NCI-H82 treated with DMSO at 0.1 percent for 48 hours (cell line): Measurements from ENCODE around the gene COPZ1.
"Not testable (repeated sequence)": the region's sequence is repeated elsewhere in the genome, so short reads cannot be mapped to it uniquely, and the experiment has no call there.

ENCODE experiments used
- DNase-seq: peaks from one replicate; lab custom pipeline; 2025; ENCODE audit not compliant: unreplicated experiment; lab: John Stamatoyannopoulos, UW

COPZ1 gene, protein sequence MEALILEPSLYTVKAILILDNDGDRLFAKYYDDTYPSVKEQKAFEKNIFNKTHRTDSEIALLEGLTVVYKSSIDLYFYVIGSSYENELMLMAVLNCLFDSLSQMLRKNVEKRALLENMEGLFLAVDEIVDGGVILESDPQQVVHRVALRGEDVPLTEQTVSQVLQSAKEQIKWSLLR

GRCh38 chr12:54324617-54325441 is at the start of gene COPZ1:
COPZ1 (plus strand) TSS chr12:54325131; CDS start chr12:54325164, 33 bp downstream.
- DNase-seq, result peak; percentile 99

DNA sequence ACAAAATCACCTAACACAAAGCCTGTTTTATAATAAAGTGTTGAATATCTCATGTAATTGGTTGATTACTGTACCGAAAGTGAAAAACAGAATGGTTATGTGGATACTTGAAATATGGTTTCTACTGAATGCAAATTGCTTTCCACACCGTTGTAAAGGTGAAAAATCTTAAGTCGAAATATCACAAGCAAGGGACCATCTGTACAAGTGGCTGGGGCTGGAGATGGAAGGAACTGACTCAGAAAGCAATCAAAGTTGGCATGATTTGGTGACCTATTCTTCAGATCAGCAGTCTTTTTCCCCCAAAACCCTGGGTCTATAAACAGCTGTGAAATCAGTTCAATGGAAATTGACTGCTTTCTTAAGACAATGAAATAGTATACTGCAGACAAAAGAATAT is 48.6 kb upstream of the COPZ1 start:
- no peak for DNase-seq

- DNase-seq, result no peak
Measured at GRCh38 chr12:54277823-54278276, 47.1 kb upstream of the COPZ1 start.

DNA sequence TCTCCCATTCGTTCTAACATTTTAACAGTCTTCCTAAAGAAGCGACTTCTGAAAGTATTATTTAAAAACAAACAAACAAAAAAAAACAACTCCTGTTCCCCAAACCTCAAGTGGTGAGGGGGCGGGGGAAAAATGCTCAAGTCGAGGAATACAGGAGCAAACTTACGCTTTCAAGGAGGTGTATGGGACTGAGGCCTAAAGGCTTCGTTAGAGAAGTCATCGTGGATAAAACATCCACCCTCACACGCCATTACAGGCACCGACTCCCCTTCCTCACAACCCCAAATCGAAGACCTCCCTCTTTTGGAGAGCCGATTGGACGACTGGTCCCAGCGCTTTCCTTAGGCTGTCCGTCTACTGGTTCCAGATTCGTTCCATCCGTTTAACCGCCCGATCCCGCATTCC is 45.7 kb upstream of the COPZ1 start:
- no peak for DNase-seq

DNA sequence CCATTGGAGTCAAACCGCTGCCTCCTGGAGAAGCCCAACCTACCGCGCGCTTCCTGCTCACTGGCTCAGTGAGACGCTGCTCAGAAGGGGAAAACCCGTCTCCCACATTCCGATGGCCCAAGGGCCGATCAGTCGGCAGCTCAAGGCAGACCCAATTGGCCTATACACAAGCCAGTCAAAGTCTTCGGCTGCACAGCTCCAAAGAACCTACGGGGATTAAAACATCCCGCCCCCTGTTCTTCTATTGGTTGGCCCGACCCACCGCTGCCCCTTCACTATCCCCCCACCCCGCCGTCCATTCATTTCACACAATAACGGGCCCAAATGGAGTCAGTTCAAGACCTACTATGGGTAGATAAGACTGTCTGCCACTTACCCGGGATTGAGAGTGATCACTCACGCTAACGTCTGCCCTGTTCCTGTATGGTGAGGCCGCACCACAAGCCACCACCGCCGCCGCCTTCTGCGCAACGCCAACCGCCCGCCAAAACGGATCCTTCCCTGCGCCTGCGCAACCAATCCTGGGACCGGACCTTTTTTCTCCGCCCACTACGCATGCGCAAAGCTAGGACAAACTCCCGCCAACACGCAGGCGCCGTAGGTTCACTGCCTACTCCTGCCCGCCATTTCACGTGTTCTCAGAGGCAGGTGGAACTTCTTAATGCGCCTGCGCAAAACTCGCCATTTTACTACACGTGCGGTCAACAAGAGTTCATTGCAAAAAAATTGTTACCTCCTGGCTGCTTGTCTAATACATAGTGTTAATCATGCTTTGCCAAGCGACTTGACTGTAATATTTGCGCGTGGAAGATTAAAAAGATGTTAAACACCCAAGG is 45.1 kb upstream of the COPZ1 start, which contains the start of gene CBX5:
Gene CBX5 (minus strand): TSS at position 491 of the 836 bp plus-strand sequence. CDS start 22,472 bp downstream, outside the sequence.
- peak; percentile 98 for DNase-seq

- peak; percentile 99 for DNase-seq
Measured at GRCh38 chr12:54280468-54281260, 44.3 kb upstream of the COPZ1 start, which contains the start of gene HNRNPA1. HNRNPA1 (plus strand) TSS chr12:54280726; CDS start chr12:54280808, 82 bp downstream.

GRCh38 chr12:54281261-54281638 is 43.7 kb upstream of the COPZ1 start:
- not testable (repeated sequence) for DNase-seq

GRCh38 chr12:54281694-54282093 is 43.2 kb upstream of the COPZ1 start:
- not testable (repeated sequence) for DNase-seq

GRCh38 chr12:54282949-54283593 is 41.9 kb upstream of the COPZ1 start:
- no peak for DNase-seq

GRCh38 chr12:54284070-54284780 is 40.7 kb upstream of the COPZ1 start:
- not testable (repeated sequence) for DNase-seq

GRCh38 chr12:54285150-54286041 is 39.5 kb upstream of the COPZ1 start:
- DNase-seq, result no peak

DNA sequence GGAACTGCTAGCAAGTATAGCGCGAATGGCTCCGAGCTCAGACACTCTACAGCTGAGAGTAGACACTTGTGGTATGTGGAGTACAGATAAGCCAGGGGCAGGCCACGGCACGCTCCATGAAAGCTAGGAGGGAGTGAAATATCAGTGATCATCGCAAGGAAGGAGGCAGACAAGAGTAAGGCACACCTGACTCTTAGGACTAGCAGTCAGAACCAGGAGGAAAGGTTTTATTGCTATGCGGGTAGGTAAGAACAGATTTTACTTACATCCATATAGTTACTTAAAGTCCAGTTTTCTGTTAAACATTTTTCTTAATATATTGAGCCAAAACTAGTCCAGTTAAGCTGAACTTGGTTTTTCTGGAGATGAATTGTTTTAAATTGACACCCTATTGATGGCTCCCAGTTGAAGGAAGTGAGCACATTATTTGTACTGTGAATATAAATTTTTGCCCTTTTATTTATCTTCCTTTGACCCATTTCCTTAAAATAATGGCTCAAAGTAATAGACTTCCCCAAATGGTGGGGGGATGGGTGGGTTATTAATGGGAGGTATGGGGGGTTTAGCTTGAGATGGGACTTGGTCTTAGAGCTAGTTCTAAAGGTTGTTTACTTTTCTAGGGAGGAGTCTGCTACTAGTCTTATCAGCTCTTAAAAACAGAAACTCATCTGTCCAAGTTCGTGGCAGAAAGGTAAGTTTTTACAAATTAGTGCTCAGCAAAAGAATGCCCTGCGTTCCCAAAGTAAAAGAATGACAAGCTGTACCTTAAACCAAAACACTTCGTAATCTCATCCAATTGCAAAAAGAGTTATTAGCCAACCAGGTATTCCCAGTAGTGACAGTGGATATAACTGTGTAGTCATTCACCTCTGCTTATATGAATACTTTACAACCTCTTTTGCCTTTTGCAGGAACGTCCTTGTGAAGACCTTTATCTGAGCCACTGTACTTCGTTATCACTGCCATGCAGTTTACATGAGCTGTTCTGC is 38.6 kb upstream of the COPZ1 start:
- DNase-seq, result no peak

DNA sequence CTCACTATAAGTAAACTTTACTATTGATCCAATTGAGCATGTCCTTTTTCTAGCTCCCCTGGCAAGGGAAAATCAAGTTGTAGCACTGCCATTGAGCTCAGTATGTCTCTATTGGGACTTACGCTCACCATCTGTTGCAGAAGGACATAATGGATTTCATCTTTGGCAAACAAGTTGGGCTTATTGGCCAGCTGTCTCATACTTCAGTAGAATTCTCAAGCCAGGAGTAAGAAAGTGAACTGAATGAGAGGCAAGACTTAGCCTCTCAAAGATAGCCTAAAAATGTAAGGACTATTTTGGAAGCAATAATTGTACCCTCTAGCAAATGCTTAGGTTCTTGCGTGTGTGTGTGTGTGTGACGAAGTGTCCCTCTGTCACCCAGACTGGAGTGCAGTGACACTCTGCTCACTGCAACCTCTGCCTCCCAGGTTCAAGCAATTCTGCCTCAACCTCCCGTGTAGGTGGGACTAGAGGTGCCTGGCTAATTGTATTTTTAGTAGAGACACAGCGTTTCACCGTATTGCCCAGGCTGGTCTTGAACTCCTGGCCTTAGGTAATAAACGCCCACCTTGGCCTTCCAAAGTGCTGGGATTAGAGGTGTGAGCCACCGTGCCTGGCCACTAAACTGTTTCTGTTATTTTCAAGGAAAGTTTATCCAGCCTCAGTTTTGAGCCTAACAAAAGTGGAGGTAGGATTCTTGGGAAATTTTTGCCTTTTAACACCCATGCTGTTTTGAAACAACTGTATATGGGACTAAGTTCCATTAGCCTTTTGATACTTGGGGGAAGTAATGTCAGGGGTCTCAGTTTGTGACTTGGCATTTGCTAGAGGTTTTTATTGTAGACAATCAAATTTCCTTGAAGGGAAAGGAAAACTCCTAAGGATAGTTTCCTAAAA is 37.4 kb upstream of the COPZ1 start:
- DNase-seq, result peak; percentile 70

DNA sequence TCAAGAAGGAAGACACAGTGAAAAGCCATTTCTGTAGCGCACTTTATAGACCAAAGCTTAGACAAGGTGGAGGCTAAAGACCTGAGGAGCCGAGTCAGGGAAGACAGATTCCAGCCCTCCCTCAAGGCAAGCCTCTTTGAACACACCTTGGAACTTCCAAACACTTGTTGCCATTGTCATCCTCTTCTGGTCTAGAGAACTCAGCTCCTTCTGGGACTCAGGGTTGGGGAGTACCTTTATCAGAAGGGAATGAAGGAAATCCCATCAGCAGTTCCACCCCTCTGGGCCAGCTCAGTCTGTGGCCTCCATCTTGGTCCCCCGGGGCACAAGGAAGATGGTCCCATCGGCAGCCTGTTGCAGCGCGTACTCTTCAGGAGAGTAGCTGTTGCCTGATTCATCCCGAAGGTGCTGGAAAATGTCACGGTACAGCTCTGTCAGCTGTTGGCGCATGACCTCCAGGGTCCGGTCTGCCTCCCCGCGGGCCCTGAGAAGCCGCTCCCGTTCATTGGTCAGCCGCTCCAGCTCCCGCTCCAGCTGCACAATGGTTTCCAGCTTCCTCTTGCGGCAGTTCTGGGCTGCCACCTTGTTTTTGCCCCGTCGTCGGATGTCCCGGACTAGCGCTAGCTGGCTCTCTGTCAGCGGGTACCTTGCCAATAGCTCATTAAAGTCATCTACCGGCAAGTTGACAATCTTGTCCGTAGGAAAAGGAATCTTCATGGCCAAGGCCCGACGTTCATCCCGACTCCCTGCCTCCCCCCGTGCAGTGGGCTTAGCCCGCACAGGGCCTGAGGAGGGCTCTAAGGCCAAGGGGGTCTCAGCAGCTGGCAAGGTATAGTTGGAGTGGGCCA is 32.6 kb upstream of the COPZ1 start:
- no peak for DNase-seq

- DNase-seq, result no peak
Measured at GRCh38 chr12:54292931-54293241, 32.0 kb upstream of the COPZ1 start.
